Mucosa of gallbladder (tissue), 1 donor: ENCODE measurements around the gene FOXO1. TPM values are rescaled to one million over a fixed set of nuclear protein-coding genes. Genes with fewer than 3 reads are reported as not detected.
A peak's percentile ranks its signal among the peaks of the same experiment; 100 is the strongest.

Experiments
- DNase-seq: peaks from one replicate; pipeline ENCODE4 v3.0.0-alpha.2; 2020; ENCODE audit warnings: low spot score
- total RNA-seq: library from RNA; stranded (reverse); gene quantifications from one replicate; pipeline ENCODE4 v1.2.1, GENCODE V29; 2021
- donor health status: DM: no; HTN: no; CAD: no.

FOXO1 gene
- total RNA-seq, 1 donor from 2014 or later = 24.9 TPM

DNA sequence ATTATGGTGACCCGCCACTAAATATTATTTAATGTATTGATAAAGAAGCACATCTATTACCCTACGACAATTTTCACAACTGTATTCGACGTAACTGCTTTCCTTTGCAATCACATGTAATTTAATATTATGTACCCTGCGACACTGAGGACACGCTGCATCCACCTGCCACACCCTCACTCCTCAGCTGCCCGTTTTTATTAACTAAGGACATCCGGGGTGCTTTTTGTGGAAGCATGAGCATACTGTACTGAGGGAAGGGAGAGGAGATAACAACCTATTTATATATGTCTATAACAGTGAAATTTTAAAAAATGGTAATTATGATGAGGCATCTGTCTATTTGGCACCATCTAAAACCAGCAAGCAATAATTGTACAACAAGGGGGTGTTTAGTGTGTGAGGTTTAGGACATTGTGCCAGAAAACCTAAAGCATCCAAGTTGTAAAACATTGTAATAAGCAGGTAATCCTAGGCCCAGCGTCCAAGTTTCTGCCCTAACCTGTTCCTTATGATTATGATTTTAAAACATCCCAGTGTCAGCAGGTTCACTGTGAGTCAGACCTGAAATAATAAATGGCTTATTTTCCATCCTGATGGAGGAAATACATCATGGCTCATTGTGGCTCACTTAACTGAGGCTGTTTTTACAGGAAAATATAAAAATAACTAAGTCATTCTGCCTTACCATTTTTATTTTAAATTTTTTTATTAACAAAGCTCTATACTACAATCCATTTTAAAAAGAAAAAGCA is 56.3 kb downstream of the FOXO1 start:
- DNase-seq = no peak

DNA sequence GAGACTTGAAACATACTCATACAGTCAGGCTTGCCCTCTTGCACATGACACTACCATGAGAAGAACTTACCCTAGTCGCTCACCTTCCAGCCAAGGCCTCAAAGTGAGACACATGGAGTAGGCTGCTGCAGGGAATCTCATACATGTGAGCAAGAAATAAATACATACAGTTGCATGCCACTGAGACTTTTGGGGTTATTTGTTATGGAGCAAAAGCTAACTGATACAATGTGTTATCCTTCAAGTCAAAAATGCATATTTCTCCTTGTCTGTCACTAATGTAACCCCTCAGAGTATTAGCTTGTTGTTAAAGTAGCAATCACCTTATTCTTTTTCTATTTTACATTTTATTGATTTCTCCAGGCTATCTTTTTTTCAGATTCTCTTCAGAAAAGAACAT is 58.1 kb downstream of the FOXO1 start:
- no peak for DNase-seq

DNA sequence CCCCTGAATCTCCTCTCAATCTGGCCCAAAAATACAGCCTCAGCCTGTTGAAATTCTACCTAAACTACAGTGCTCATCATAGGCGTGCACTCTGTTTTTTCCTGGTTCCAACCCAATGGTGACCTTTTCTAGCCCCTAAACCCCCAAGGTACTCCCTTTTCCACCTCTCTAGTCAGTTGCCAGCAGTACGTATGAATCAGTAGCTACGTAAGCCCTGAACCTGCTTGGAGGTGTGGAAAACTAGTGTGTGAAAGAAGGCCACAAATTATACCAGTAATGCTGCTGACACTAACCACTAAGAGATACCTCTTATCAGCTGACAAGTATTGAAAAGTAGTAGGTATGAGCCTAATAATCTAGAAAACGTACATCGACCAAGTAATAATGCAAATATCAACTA is 60.9 kb downstream of the FOXO1 start:
- DNase-seq = no peak

DNA sequence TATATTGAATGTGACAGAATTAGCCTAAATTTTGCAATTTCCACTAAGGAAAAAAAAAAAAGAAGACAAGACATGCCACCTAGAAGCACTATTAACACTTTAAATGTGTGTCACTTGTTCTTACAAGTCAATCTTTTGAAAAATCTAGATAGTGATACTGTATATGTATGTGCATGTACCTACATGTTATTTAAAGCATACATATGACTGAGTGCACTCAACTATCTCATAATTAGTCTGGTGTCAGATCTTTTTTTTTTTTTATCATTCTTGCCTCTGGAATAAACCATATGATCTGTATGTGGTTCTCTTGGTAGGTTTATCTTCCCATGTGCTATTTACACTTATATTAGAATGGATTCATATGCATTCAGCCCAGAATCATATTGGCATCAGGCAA is 62.3 kb downstream of the FOXO1 start:
- DNase-seq = no peak

DNA sequence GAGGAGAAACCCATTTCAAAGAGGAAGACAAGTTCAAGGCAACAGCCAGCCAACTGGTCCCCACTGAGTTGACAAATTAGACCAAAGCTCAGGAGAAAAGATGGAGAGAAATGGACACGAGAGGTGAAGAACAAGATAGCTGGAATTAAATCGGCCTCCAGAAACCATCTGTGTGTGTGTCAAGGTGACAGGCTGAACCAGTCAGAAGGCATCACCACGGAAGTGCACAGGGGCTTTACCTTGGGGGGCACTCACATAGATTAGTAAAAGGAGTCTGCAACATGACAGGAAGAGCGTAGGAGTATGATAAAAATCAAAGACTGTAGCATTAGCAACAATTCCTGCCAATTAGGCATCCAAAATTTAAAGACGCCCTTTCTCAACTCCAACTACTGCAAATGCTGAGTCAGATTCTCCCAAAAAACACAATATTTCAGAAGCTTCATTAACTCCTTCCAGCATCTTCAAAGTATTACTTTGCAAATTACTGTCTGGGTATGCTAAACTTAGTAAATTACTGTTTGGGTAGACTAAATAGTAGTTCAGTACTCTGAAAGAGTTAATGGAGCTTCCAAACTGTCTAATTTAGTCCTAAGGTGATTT is 66.2 kb downstream of the FOXO1 start:
- DNase-seq = no peak

DNA sequence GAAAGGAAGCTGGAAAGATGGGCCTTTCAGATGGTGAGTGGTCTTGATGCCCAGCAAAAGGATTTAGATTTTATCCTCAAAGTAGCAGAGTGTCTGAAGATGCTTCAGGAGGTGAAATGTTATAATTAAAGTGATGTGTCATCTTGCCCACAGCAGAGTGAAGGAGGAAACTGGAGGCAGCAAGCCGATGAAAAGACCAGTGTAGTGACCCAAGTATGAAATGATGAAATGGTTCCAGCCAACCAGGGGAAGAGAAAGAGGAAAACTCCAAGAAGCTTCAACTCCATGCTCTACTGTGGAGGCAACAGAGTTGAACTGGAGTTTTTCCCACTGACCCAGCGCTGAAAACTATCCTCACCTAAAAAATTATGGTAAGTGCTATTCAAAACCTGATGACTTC is 66.7 kb downstream of the FOXO1 start:
- no peak for DNase-seq

DNA sequence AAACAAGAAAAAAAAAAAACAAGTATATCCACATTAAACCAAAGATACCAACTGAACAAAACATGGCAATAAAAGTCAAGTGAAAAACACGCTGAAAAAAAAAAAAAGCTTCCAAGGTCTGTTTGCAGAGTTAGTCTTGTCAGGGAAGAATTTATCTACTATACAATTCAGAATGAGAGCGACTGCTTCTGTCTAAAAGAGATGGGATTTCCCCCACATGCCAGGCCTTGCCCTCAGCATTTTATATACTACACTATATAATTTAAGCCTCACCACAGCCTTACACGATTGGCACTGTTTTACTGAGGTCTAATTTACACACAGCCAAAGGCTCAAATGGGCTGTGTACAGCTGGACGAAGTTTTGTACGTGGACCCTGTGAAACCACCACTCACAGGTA is 67.3 kb downstream of the FOXO1 start:
- no peak for DNase-seq

DNA sequence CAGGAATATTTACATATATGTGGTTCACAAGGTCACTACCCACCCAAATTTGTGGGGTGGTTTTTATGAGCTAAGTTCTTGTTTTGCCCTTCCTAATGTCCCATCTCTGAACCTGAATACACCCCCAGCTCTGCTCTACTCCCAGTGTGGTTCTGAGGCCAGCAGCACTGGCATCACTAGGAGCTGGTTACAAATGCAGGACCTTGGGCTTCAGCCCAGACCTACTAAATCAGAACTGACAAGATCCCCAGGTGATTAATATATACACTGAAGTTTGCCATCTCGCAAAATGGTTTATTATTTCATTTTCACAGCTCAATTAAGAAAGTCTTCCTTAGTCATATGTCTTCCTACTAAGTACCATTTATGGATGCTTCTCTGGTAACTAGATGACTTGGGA is 67.9 kb downstream of the FOXO1 start:
- no peak for DNase-seq

DNA sequence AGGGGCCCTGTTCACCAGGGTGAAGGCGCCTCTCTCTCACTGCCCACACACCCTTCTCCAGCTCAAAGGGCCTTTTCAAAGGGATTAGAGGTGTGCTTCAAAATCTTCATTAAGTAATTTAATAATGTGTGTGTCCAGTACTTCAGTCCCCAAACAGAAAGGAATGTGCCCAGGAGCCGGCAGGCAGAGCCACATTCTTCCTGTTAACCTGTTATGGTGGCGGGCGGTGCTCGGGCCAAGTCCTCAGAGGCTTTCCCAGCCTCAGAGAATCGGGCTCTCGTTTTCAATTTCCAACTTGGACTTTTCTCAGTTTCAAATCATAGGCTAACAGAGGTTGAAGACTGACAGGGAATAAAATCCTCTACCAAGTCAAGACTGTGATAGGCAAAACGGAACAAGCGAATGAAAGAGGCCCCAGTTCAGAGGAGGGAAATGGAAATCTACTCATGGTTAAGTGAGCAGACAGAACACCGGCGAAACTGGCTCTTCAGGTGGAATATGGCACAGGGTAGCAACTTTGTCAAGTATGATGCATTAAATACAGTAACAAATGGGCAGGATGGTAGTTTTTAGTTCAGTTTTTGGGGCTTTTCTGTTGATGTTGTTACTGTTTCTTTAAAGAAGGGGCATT is 68.6 kb downstream of the FOXO1 start:
- peak; percentile 37 for DNase-seq

DNA sequence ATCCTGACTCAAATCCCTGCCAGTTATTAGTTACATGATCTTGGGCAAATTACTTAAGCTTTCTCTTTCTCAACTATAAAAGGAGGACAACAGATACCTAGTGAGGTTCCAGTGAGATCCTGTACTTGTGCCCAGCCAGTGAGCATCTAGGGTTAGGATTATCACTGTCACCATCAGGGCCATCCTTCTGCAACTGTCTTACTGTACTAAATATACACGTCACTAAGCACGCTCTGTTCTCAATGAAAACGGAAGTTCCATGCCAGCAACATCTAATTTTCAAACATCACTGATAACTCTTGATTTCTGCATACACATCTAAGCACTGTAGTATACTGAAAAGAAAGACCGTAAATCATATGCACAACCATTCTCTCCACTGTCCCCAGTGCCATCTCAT is 70.0 kb downstream of the FOXO1 start:
- DNase-seq = no peak

DNA sequence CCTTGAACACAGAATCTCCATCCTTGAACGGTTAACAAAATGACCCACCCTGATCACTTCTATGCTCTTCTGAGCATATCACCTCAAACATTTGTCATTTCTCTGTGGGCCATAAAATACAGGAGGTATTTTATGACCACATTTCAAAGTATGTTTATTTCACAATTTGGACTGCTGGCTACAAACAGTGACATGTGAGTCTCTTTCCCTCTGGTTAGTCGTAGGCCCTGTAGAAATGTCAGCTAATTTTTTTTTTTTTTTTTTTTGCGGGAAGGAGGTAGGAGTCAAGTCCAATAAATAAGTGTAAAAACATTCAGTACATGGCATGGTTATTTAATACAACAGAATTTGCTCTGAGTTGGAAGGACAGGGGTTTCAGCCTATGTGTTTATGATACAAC is 70.7 kb downstream of the FOXO1 start:
- DNase-seq = no peak

DNA sequence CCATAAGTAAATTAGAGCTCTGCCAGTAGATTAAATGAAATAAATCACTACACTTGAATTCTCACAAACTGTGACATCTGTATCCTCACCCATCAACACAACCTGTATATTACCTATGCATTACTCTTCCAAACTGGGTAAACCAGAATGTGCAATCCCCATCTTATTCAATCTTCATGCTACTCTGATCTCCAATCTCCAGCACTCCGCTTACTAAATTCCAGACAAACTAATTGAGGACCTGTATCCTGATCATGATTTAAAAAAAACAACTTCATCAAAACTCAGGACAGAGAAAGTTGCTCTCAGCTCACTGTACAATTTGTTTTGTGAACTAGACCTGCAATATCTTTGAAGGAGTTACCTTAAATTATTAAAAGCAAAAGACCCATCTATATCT is 74.4 kb downstream of the FOXO1 start:
- no peak for DNase-seq

DNA sequence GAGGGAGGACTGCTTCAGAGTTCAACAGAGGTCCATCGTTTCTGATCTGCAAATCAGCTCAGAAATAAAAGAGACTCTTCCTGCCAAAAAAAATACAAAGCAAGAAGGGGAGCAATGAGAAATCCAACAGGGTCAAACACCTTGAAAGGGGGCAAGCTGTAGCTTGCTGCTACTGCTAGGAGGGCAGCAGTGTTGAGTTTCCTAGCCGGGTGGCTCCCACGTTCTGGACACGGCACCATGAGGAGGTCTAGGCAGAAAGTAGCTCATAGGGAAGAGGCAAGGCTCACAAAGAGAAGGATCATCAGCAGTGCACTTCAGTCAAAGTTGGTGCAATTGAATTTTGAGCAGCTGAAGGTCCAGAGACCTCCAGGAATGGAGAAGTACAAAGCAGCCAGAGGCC is 75.3 kb downstream of the FOXO1 start:
- DNase-seq = no peak

DNA sequence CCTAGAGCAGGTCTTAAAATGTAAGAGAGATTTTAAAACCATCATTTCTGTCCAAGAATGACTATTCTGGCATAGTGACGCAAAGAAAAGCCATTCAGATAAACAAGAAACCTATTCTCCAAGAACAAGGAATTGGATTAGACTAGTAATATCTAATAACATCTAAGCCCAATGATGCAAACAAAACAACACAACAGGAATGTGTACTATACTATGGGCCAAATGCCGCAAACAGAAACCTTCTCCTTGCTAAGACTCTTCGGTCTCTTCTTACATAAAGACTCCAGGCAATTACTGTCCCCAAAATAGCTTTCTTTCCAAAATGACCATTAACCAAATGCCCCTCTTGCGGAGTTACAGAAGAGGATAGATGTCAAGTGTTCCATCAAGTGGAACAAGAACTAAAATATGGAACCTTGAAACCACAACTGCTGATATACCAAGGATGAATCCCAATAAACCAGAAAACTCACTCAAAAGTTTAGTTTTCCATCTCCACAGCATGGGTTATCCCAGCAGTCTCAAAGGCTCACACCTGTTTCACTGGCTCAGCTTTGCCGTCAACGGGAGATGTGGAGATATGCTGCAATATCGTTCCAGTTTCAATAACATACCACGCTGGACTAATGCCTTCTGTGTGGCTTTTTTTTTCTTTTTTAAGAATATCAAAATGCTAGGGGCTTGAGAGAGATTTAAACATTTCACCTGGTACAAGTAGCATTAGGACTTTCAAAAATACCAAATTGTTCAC is 76.2 kb downstream of the FOXO1 start:
- no peak for DNase-seq

DNA sequence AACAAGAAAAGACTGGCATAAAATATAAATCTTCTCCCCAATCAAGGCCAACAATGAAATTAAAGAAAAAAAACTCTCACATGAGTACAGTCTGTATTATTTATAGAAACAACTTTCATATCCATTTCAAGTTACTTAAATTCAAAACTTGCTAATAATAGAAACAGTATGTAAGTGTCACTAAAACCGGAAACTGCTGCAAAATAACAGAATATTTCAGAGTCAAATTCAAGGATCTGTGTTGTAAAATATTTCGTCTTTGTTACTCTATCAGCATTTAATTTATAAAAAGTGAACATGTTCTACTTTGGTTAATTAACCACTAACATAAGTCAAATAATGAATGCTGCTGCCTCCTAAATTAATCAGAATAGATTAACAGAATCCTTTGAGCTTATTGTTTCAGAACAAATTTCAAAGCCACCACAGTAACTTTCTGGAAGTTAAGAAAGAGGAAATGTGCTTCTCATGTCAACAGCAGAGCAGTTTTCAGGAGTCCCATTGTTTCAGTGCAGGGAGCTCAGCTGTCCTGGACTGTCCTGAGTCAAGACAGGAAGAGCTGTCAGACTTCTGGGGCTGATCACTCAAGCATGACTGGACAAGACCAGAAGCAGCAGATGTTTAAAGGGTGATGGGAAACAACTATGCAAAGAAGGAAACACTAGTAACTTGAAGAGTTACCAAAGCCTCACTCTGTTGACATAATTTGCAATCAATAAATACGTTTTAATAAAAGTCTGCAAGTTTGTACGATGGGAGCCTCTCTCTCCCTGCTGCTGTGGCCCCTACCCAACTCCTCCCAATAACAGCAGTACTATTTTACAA is 76.9 kb downstream of the FOXO1 start:
- DNase-seq = peak; percentile 32

DNA sequence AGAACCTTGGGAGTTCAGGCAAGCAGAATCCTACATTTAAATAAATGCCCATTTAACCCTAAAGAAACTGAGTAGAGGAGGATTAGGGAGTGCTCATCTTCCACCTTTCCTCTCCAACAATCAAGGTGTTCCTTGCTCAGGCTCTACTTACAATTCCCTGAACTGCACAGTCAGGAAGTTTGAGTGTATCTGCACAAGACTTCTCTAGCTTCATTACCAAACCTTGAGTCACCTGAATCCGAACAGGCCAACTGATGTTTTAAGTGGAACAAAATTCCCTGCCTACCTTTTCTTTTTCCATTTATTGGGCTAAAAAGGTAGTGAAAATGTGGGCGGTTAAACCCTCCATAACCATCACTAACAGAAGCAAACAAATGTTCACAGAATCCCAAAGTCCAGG is 78.3 kb downstream of the FOXO1 start:
- no peak for DNase-seq

DNA sequence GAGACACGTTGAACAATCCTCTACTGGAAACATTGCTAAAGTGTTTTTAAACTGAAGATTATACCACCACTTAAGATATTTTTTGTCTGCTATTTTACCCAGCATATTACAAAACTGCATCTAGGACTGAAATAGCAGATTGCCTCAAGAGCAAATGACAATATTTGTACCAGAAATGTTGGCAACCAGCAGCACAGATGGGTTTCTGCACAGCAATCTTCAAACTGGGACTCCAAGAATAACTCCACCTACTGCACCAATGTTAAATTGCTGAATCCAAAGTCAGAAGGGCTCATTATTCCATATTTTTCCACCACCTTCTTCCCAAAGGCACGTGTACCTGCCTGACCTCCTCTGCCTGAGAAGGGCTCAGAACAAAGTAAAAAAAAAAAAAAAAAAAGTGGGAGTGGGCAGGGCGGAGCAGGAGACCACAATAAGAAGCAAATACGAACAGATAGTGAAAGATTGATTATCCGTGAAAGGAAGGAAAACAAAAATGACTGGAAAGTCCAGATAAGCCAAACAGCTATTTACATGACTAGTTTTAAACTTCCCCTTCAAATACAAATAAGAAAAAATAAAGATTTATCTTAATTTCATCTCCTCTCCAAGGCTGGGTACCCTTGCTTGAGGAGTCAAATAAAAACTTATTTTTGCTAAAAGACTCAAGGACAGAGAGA is 79.4 kb downstream of the FOXO1 start:
- no peak for DNase-seq

DNA sequence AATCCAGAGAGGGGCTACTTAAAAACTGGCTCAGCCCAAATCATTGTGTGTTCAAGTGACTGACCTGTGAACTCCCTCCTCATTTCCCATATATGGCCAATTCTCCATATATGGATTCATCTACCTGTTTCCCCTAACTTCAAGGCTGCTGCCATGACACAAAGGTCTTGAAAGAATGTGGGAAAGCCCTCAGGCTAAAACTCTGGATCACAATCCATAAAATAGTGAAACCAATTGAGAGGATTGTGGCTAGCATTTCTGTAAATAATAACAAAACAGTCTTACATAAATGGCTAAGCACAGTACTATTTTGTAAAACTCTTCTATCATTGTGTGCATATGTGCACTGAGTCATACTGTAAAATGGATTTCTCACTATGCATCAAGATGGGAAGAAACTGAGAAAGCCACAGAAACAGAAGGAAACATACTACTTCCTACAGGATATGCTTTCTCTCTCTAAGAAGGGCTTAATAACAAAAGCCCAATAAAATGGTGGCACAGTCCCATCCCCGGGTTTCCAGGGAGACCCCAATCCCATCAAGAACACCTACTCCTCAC is 80.5 kb downstream of the FOXO1 start:
- no peak for DNase-seq

DNA sequence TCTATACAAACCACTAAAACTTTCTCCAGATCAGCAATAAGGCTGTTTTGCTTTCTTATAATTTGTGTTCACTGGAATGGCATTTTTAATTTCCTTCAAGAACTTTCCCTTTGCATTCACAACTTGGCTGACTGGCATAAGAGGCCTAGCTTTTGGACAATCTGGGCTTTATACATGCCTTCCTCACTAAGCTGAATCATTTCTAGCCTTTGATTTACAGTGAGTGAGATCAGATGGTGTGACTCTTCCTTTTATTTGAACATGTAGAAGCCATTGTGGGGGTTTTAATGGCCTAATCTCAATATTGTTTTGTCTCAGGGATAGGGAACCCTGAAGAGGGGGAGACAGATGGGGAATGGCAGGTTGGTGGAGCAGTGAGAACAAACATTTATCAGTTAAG is 82.7 kb downstream of the FOXO1 start:
- DNase-seq = no peak

DNA sequence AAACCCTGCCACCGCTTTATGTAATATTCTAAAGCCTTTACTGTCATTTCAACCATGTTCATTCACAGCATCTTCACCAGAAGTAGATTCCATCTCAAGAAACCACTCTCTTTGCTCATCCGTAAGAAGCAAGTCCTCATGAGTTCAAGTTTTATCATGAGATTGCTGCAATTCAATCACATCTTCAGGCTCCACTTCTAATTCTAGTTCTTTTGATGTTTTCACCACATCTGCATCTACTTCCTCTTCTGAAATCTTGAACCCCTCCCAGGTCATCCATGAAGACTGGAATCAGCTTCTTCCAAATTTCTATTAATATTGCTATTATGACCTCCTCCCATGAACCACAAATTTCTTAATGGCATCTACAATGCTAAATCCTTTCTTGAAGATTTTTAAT is 83.9 kb downstream of the FOXO1 start:
- no peak for DNase-seq

DNA sequence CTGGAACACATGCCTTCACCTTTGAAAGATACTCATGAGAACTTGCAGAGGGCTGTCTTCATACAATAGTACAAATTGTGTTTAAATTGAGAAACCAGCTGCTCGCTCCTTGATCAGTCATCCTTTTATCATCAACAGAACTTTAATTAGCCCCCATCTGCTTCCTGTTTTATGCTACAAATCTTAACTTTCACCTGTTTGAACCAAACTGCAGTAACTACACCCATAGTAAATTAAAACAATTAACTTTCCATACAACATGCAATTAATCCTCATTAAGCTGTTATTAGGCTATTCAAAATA is 85.2 kb downstream of the FOXO1 start:
- no peak for DNase-seq
